GM13976 (cell line): ENCODE measurements around the gene HCRTR1.

Experiments used
- DNase-seq: peaks from one replicate; pipeline ENCODE4 v3.0.0; 2012; ENCODE audit warnings: low spot score
- in situ Hi-C: fragments of 300-500 bp; cut with MboI; formaldehyde crosslinking; loops from one replicate; pipeline ENCODE4 v1.12.0; 2022; ENCODE audit warnings: low sequenced_read_pairs, mixed read lengths, inconsistent platforms; ENCODE audit not compliant: unreplicated experiment
- TF ChIP-seq, protein P1 (sequence below): IDR thresholded peaks from 2 replicates; pipeline ENCODE4 v1.5.1; 2012; ENCODE audit warnings: borderline replicate concordance, mild to moderate bottlenecking; ENCODE audit not compliant: insufficient read depth; ENCODE audit errors: extremely low read depth, missing control alignments, control extremely low read depth

Gene HCRTR1

DNA sequence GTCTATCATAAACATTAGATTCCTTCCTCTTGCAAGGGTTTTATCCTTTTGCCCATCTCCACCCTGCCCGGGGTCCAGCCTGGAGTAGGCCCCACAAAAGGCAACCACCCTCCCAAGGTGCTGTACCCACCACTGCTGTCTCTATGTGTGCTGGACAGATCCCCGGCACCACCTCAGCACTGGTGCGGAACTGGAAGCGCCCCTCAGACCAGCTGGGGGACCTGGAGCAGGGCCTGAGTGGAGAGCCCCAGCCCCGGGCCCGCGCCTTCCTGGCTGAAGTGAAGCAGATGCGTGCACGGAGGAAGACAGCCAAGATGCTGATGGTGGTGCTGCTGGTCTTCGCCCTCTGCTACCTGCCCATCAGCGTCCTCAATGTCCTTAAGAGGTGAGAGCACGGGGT is 5.9 kb downstream of the HCRTR1 start:
- in situ Hi-C loops = no loop called here
- no peak for DNase-seq
- TF ChIP-seq, protein P1, sequence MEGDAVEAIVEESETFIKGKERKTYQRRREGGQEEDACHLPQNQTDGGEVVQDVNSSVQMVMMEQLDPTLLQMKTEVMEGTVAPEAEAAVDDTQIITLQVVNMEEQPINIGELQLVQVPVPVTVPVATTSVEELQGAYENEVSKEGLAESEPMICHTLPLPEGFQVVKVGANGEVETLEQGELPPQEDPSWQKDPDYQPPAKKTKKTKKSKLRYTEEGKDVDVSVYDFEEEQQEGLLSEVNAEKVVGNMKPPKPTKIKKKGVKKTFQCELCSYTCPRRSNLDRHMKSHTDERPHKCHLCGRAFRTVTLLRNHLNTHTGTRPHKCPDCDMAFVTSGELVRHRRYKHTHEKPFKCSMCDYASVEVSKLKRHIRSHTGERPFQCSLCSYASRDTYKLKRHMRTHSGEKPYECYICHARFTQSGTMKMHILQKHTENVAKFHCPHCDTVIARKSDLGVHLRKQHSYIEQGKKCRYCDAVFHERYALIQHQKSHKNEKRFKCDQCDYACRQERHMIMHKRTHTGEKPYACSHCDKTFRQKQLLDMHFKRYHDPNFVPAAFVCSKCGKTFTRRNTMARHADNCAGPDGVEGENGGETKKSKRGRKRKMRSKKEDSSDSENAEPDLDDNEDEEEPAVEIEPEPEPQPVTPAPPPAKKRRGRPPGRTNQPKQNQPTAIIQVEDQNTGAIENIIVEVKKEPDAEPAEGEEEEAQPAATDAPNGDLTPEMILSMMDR = no peak

DNA sequence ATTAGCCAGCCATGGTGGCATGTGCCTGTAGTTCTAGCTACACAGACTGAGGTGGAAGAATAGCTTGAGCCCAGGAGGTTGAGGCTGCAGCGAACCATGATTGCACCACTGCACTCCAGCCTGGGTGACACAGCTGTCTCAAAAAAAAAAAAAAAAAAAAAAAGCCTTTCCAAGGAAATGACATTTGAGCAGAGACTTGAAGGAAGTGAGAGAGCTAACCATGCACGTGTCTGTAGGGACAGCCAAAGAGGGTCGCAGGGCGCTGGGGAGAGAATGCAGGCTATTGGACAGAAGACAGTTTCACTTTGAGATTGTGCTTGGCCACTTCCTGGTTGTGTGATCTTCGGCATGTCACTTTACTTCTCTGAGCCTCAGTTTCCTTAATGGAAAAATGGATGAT is 6.8 kb downstream of the HCRTR1 start:
- TF ChIP-seq, protein P1 = no peak
- in situ Hi-C loops = no loop called here
- peak; percentile 36 for DNase-seq

DNA sequence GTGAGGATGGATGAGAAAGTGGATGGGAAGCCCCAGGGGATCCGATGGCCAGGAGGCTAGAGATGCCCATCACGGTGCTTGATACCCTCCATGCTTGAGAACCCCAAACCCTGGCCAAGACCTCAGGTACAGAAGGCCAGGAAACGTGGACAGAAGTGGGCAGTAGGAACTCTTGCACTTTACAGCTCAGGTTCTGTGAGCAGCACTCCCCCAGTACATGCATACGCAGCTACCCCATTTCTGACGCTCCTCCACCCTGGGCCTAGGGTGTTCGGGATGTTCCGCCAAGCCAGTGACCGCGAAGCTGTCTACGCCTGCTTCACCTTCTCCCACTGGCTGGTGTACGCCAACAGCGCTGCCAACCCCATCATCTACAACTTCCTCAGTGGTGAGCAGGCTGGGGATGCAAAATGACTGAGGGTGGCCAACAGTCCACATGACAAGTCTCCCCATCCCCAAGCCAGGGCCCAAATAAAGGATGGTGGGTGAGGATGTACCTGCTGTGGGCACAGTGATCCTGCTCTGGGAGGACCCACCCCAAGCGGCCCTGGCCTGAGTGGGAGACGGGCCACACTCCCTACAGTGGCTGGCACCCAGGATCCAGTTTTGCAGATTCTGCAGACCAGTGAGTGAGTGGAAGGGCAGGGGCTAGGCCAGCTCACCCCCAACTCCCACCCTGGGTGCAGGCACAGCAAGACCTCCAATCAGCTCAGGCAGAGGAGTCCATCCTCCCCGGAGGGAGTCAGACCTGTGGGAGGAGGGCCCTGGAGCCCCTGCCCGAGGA is 7.4 kb downstream of the HCRTR1 start:
- peak; percentile 21 for DNase-seq
- in situ Hi-C loops = no loop called here
- TF ChIP-seq, protein P1 = no peak

DNA sequence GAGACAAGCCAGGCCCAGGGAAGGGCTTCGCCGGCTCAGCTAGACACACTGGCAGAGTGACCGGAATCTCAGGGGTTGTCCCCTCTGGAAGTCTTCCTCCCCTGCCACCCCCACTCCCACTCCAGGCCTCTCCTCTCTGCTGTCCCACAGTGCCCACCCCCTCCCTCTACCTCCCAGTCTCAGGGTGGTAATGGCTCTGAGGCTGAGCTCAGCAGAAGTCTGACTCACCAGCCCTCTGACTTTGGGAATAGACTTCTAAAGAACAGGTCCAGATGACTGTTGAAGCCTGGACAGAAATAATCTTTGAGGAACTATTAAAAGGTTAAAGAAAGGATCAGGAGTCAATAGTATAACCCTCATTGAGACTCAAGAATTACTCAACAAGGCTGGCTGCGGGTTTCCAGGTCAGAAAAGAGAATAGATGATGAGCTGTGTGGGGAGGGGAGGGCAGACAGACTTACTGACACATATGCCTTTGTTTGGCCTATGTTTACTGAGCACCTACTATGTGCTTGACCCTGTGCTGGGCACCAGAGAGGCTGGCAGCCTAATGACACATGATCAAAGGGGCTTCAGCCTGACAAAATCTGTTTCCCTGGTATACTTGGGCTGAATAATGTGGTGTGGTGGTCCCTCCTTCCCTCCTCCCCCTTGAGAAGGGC is 8.2 kb downstream of the HCRTR1 start:
- no peak for DNase-seq
- TF ChIP-seq, protein P1 = no peak
- in situ Hi-C loops = no loop called here

DNA sequence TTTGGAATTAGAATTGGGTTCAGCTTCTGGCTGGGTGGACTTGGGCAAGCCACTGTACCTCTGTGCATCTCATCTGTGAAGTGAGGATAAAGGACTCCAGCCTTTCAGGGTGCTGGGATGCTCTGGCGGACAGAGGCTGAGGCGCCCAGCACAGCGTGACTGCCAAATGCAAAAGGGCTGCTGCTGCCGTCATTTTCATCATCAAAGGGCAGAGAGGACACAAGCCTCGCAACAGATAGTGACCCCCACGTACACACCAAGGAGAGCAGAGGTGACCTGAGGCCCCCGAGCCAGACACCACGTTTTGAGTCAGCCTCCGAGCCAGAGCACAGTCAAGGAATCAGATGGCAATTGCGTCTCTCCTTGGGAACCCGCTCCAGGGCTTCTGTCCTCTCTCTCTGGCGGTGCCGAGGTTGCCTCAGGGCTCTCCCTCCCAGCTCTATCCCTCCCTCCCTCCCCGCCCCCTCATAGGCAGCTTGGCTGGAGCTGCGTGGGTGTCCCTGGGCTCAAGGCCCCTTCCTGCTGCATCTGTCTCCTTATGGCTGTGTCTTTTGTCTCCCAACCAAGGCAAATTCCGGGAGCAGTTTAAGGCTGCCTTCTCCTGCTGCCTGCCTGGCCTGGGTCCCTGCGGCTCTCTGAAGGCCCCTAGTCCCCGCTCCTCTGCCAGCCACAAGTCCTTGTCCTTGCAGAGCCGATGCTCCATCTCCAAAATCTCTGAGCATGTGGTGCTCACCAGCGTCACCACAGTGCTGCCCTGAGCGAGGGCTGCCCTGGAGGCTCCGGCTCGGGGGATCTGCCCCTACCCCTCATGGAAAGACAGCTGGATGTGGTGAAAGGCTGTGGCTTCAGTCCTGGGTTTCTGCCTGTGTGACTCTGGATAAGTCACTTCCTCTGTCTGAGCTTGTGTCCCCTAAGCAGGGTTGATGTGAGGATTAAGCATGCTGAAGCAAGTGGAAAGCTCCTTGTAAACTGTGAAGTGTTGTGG is 9.0 kb downstream of the HCRTR1 start:
- TF ChIP-seq, protein P1 = no peak
- in situ Hi-C loops = no loop called here
- no peak for DNase-seq

DNA sequence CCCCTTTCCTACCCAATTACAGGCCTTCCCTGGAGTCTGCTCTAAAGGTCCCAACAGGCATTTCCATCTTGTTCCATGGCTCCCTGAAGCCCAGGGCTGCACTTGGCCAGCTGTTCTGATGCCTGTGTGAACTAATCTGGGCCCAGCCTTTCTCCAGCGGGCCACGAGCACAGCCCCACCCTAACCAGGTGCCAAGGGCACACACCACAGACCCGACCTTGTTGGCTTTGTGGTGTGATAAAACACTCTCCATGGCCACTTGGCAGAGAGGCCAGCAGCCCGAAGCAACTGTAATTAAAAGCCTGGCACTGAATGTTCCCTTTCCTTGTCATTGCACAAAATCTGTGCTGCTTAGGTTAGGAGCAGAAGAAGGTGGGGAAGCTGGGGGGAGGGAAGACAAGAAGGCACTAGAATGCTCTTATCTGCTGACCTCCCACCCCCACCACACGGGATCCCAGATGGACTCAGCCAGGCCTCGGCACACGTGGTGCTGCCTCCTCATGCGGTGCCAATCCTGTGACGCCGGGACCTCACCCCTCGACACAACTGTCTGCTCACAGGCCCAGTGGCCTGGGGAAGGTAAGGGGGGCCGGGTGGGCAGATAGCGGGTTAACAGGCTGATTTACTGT is 9.9 kb downstream of the HCRTR1 start:
- in situ Hi-C loops = no loop called here
- TF ChIP-seq, protein P1 = no peak
- DNase-seq = no peak
